HG03378 (cell line): ENCODE results near the gene LGALS3.

Source experiments
- ATAC-seq: cut with Tn5 transposase; IDR thresholded peaks from one replicate; pipeline ENCODE4 v1.9.1; 2021; ENCODE audit warnings: mild to moderate bottlenecking, moderate library complexity; ENCODE audit not compliant: unreplicated experiment

LGALS3 gene

GRCh38 chr14:55129428-55130195 lies 560 bp downstream of the LGALS3 start:
- peak; percentile 44 for ATAC-seq

GRCh38 chr14:55130196-55130550 lies 1.1 kb downstream of the LGALS3 start:
- no peak for ATAC-seq

GRCh38 chr14:55131370-55132137 lies 2.5 kb downstream of the LGALS3 start:
- no peak for ATAC-seq

GRCh38 chr14:55133416-55133815 lies 4.4 kb downstream of the LGALS3 start:
- no peak for ATAC-seq

GRCh38 chr14:55136241-55136640 lies 7.2 kb downstream of the LGALS3 start:
- ATAC-seq = no peak

DNA sequence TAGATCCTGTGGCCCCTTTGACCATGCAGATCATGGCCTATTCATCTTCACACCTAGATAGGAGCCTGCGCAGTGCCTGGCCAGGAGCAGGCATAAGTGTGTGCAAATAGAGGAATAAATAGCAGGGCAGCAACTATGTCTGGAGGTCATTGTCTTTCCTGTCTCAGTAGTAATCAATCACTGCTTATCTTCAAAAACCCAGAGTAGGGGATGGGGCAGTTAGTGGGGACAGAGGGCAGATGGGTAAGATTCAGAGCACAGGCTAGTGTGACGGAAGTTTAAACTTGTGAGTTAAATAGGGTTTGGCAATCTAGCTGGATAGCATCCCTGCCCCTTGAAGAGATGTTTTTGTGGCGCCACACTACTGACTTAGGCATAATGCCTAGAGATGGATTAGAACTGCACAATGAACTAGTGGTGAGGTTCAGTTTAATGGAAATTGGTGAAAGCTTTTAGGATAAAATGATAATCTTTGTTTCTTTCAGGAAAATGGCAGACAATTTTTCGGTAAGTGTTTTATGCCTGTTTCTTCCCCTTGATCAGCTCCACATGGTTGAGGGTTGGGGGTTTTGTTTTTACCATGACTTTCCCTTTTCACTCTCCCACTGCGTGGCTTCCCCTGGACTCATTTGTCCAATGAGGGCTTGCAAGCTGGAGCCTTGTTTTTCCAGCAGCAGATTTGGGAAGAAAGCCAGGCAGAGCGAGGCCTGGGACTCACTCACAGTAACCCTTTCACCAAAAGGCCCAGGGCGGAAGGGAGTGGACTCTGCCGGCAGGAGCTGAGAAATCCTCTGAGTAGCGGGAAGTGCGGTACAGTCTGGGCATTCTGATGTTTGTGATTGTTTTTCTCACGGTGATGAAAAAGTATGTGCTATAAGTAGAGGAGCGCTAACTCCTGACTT lies 8.1 kb downstream of the LGALS3 start:
- no peak for ATAC-seq

DNA sequence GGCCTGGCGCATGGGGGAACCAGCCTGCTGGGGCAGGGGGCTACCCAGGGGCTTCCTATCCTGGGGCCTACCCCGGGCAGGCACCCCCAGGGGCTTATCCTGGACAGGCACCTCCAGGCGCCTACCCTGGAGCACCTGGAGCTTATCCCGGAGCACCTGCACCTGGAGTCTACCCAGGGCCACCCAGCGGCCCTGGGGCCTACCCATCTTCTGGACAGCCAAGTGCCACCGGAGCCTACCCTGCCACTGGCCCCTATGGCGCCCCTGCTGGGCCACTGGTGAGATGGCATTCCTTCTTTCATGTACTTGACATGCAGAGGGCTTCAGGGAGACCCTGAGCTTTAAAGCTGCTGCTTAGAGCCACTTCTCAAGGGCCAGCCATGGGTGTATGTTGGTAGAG lies 9.0 kb downstream of the LGALS3 start:
- ATAC-seq = no peak

DNA sequence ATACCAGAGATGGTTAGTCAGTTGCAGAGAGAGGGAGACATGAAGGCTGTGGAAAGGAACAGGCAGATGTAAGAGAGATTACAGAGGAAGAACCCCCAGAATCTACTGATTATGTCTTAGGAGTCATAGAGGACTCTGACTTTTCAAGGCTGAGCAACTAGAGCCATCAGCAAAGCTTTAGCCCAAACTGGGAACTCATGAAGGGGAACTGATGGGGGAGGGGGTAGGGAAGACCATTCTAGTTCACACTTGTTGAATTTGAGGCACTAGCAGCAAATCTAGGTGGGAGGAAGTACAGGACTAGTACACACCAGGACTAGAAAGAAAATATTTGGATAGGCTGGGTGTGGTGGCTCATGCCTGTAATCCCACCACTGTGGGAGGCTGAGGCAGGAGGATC lies 10.1 kb downstream of the LGALS3 start:
- ATAC-seq = no peak

GRCh38 chr14:55139696-55140509 lies 10.9 kb downstream of the LGALS3 start:
- no peak for ATAC-seq

DNA sequence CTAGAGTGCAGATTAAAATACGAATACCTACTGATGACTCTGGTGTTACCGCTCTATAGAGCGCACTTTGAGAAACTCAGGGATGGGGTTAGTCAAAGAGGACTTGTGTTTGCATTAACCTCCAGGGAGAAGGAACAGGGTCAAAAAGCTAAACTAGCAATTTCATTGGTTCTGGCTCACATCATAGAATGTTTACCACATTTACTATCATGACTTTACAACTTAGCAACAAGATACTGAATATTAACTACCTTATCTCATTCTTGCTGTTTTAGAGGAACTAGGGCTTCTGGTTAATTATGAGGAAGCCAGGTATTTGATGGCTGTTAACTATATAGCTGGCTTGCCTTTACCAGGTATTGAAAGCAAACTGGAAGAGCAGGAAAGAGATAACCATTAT lies 12.8 kb downstream of the LGALS3 start:
- no peak for ATAC-seq

DNA sequence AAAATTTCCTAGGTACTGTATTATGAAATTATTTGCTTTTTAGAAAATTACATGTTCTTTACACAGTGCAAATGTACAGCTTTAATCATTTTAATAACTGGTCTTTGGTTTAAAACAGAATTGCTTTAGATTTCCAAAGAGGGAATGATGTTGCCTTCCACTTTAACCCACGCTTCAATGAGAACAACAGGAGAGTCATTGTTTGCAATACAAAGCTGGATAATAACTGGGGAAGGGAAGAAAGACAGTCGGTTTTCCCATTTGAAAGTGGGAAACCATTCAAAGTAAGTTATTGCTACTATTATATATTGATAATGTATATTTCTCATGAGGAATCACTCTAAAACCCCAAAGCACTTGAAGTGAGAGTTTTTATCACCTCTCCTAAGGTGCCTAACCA lies 13.4 kb downstream of the LGALS3 start:
- ATAC-seq = no peak

DNA sequence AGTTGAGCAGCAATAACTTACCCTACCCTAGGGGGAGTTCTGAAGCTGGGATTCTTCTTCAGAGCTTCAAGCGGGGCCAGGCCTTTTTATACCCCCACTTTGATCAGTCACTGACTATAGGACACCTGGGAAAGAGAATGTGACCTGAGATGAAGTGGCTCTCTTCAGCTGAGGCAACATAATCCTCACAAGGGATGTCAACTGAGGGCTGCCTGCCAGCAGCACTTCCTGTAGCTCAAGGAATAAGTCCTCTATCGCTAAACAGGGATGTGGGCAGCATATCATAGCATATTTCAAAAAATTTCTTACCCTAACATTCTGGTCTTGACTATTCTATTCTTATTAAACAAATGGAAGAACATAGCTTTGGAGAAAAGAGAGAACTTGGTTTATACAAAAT lies 17.4 kb downstream of the LGALS3 start:
- no peak for ATAC-seq

- ATAC-seq = no peak
Measured at GRCh38 chr14:55151601-55152000, 22.5 kb downstream of the LGALS3 start.

GRCh38 chr14:55152052-55152753 lies 23.2 kb downstream of the LGALS3 start:
- ATAC-seq = no peak

- ATAC-seq = no peak
Measured at GRCh38 chr14:55153951-55154350, 24.9 kb downstream of the LGALS3 start.

DNA sequence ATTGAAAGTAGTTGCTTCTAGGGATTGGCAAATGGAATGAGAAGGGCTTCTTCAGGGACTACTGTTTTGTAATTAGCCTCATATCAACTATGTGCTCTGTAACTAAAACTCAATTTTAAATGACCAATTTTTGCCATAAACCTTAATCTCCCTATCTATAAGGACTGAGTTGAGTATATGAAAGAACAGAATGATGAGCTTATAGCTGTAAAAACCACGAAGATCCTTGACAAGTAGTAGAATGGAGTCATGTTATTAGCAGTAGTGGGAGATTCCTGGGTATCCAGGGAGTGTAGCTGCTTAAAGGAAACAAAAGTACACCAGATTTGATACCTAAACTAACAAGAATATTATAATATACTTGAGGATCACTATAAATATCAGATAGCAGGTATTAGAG lies 28.0 kb downstream of the LGALS3 start:
- no peak for ATAC-seq

- ATAC-seq = no peak
Measured at GRCh38 chr14:55158412-55158811, 29.4 kb downstream of the LGALS3 start.

- ATAC-seq = no peak
Measured at GRCh38 chr14:55160989-55161388, 31.9 kb downstream of the LGALS3 start.

GRCh38 chr14:55170526-55170925 lies 41.5 kb downstream of the LGALS3 start:
- no peak for ATAC-seq

GRCh38 chr14:55180006-55180405 lies 51.0 kb downstream of the LGALS3 start:
- no peak for ATAC-seq
